Stimulated activated CD4-positive, alpha-beta T cell treated with anti-CD3 and anti-CD28 coated beads, Interleukin-15, amount 100 ng/mL, for 48 hours (primary cell): ENCODE results near the gene FBXO10.
A peak's percentile ranks its signal among the peaks of the same experiment; 100 is the strongest.
"Not testable (repeated sequence)": the region's sequence is repeated elsewhere in the genome, so short reads cannot be mapped to it uniquely, and the experiment has no call there.

Experiments
- DNase-seq, 2 donors: peaks; one replicate each; pipeline ENCODE4 v3.0.0-alpha.2; 2020; ENCODE audit warnings: low read depth in 2 of 2

FBXO10 gene

GRCh38 chr9:37550781-37551180 lies 25.4 kb downstream of the FBXO10 start:
- no peak for DNase-seq

GRCh38 chr9:37549527-37549926 lies 26.7 kb downstream of the FBXO10 start:
- DNase-seq, result no peak

GRCh38 chr9:37547328-37547878 lies 28.8 kb downstream of the FBXO10 start:
- no peak for DNase-seq

- DNase-seq, result no peak
These were observed 32.7 kb downstream of the FBXO10 start for GRCh38 chr9:37543468-37543867.

GRCh38 chr9:37542895-37543294 lies 33.3 kb downstream of the FBXO10 start:
- no peak for DNase-seq

- DNase-seq, result no peak
These were observed 33.7 kb downstream of the FBXO10 start for GRCh38 chr9:37542488-37542887.

- DNase-seq, result no peak
These were observed 34.7 kb downstream of the FBXO10 start for GRCh38 chr9:37541465-37541864.

- no peak for DNase-seq
These were observed 35.5 kb downstream of the FBXO10 start for GRCh38 chr9:37540634-37541033.

GRCh38 chr9:37539634-37540033 lies 36.5 kb downstream of the FBXO10 start:
- DNase-seq, result no peak

GRCh38 chr9:37538099-37538498 lies 38.1 kb downstream of the FBXO10 start:
- DNase-seq, result no peak

- DNase-seq, result no peak
These were observed 41.3 kb downstream of the FBXO10 start for GRCh38 chr9:37534901-37535300.

GRCh38 chr9:37534412-37534811 lies 41.8 kb downstream of the FBXO10 start:
- no peak for DNase-seq

GRCh38 chr9:37531699-37532098 lies 44.5 kb downstream of the FBXO10 start:
- DNase-seq, result peak in 1 of 2 donors; percentile 21

- peak; percentile 55 to 77 for DNase-seq
These were observed 47.3 kb downstream of the FBXO10 start for GRCh38 chr9:37528652-37529471.

- no peak for DNase-seq
These were observed 52.3 kb downstream of the FBXO10 start for GRCh38 chr9:37523916-37524315.

- no peak for DNase-seq
These were observed 53.2 kb downstream of the FBXO10 start for GRCh38 chr9:37522971-37523370.

- no peak for DNase-seq
These were observed 55.1 kb downstream of the FBXO10 start for GRCh38 chr9:37521111-37521510.

GRCh38 chr9:37520641-37521040 lies 55.5 kb downstream of the FBXO10 start:
- DNase-seq, result no peak

- no peak for DNase-seq
These were observed 58.3 kb downstream of the FBXO10 start for GRCh38 chr9:37517923-37518322.

GRCh38 chr9:37515620-37516258 lies 60.4 kb downstream of the FBXO10 start:
- DNase-seq, result no peak

- DNase-seq, result no peak
These were observed 61.2 kb downstream of the FBXO10 start for GRCh38 chr9:37514999-37515398.

GRCh38 chr9:37514415-37514814 lies 61.8 kb downstream of the FBXO10 start:
- not testable (repeated sequence) for DNase-seq

GRCh38 chr9:37512437-37512836 lies 63.7 kb downstream of the FBXO10 start:
- no peak for DNase-seq
